ENCODE results near the gene FNDC3B. TPM values are rescaled to one million over a fixed set of nuclear protein-coding genes. Genes with fewer than 3 reads are reported as not detected.
A peak's percentile ranks its signal among the peaks of the same experiment; 100 is the strongest.

FNDC3B gene
- total and polyA plus RNA-seq, 10 donors = 3.1 to 149 (median 103) TPM

- no peaks in the 10 kb centered on the region for H3K27me3 ChIP-seq (replicated peaks in 1 of 7)
- peaks cover 15 to 95% (median 66%) of the 10 kb centered on the region in 6 donors for H3K4me1 ChIP-seq
- DNase-seq = no peak
- WGBS, 5 donors = 74 to 87% (median 85%) methylated on average over 9 of the region's 9 CpGs
- intact Hi-C loops (cut with DNase I; ENCODE audit: low total_unique reads) = no loop called here
- no peak overlapping the region for H3K4me3 ChIP-seq
- H3K36me3 ChIP-seq = no peaks in the 10 kb centered on the region
- H3K9me3 ChIP-seq = no peaks in the 10 kb centered on the region
- no peak for TF ChIP-seq CTCF (IDR thresholded peaks at IDR 0.05 in 8 of 11, conservative IDR thresholded peaks at IDR 0.05 in 3 of 11)
- no peak for TF ChIP-seq POLR2AphosphoS5 (IDR thresholded peaks at IDR 0.05)
- TF ChIP-seq POLR2A (IDR thresholded peaks at IDR 0.05) = no peak
- H3K27ac ChIP-seq = peak overlapping the region in 4 of 8 donors; percentile 30 to 77 (median 66)
Observed at GRCh38 chr3:172098698-172099494, 59.5 kb downstream of the FNDC3B start.

- TF ChIP-seq POLR2AphosphoS5 (IDR thresholded peaks at IDR 0.05) (no peak), POLR2A (IDR thresholded peaks at IDR 0.05) (no peak), CTCF (IDR thresholded peaks at IDR 0.05 in 8 of 11, conservative IDR thresholded peaks at IDR 0.05 in 3 of 11) (no peak)
- Histone ChIP-seq H3K4me3 (no peak overlapping the region), H3K27me3 (replicated peaks in 1 of 7) (no peaks in the 10 kb centered on the region), H3K27ac (peak overlapping the region in 4 of 8 donors; percentile 3 to 54 (median 29)), H3K4me1 (peaks cover 15 to 97% (median 67%) of the 10 kb centered on the region in 6 donors), H3K36me3 (no peaks in the 10 kb centered on the region), H3K9me3 (no peaks in the 10 kb centered on the region)
- intact Hi-C loops (cut with DNase I; ENCODE audit: low total_unique reads) = no loop called here
- DNase-seq = no peak
- WGBS, 5 donors = 19 to 50% (median 31%) methylated on average over 1 of the region's 1 CpG
Observed at GRCh38 chr3:172099495-172099808, 60.1 kb downstream of the FNDC3B start.

- no peak for TF ChIP-seq POLR2A (IDR thresholded peaks at IDR 0.05)
- no peak for TF ChIP-seq CTCF (IDR thresholded peaks at IDR 0.05 in 8 of 11, conservative IDR thresholded peaks at IDR 0.05 in 3 of 11)
- no peak for TF ChIP-seq POLR2AphosphoS5 (IDR thresholded peaks at IDR 0.05)
- no peaks in the 10 kb centered on the region for H3K36me3 ChIP-seq
- no peak for DNase-seq
- H3K9me3 ChIP-seq = no peaks in the 10 kb centered on the region
- H3K4me1 ChIP-seq = peaks cover 15 to 97% (median 66%) of the 10 kb centered on the region in 6 donors
- H3K4me3 ChIP-seq = no peak overlapping the region
- no peaks in the 10 kb centered on the region for H3K27me3 ChIP-seq (replicated peaks in 1 of 7)
- WGBS, 5 donors = 90 to 97% (median 93%) methylated on average over 2 of the region's 2 CpGs
- H3K27ac ChIP-seq = peak overlapping the region in 2 of 8 donors; percentile 41 to 64
- intact Hi-C loops (cut with DNase I; ENCODE audit: low total_unique reads) = no loop called here
Observed at GRCh38 chr3:172100482-172100881, 61.1 kb downstream of the FNDC3B start.

GRCh38 chr3:172101107-172101506 is 61.7 kb downstream of the FNDC3B start:
- intact Hi-C loops (cut with DNase I; ENCODE audit: low total_unique reads) = no loop called here
- H3K27ac ChIP-seq = peak overlapping the region in 4 of 8 donors; percentile 6 to 64 (median 47)

More at GRCh38 chr3:172101107-172101506, 61.7 kb downstream of the FNDC3B start:
- Histone ChIP-seq H3K9me3 (no peaks in the 10 kb centered on the region), H3K36me3 (no peaks in the 10 kb centered on the region), H3K4me3 (no peak overlapping the region), H3K4me1 (peaks cover 15 to 97% (median 65%) of the 10 kb centered on the region in 6 donors), H3K27me3 (replicated peaks in 1 of 7) (no peaks in the 10 kb centered on the region)
- TF ChIP-seq CTCF (IDR thresholded peaks at IDR 0.05 in 8 of 11, conservative IDR thresholded peaks at IDR 0.05 in 3 of 11) (no peak), POLR2A (IDR thresholded peaks at IDR 0.05) (no peak)
- 51 to 76% (median 71%) methylated on average over 3 of the region's 3 CpGs for WGBS, 5 donors
- DNase-seq = no peak
